Fibroblast of lung (primary cell): ENCODE data around the gene LMF1. TPM values are rescaled to one million over a fixed set of nuclear protein-coding genes. Genes with fewer than 3 reads are reported as not detected.

Experiments used
- DNase-seq, 2 donors: peaks; one replicate each; pipeline versions ENCODE4 v3.0.0 to v3.0.0-alpha.2; 2010; ENCODE audit warnings: low read depth in 2 of 2
- H2AFZ ChIP-seq: 2 replicates; pipeline ENCODE4 v1.5.1; 2012; ENCODE audit warnings: low read length, control low read depth, inconsistent platforms
- H3K27ac ChIP-seq: 2 replicates; pipeline ENCODE4 v1.5.1; 2011; ENCODE audit warnings: low read length, control low read depth; ENCODE audit not compliant: insufficient read depth
- H3K27me3 ChIP-seq: 2 replicates; pipeline ENCODE4 v1.5.1; 2011; ENCODE audit warnings: mild to moderate bottlenecking, low read length; ENCODE audit not compliant: control insufficient read depth, insufficient read depth
- H3K36me3 ChIP-seq: 2 replicates; pipeline ENCODE4 v1.5.1; 2011; ENCODE audit warnings: low read length; ENCODE audit not compliant: control insufficient read depth, insufficient read depth
- H3K4me1 ChIP-seq: 2 replicates; pipeline ENCODE4 v1.5.1; 2011; ENCODE audit warnings: low read length; ENCODE audit not compliant: control insufficient read depth, insufficient read depth; ENCODE audit errors: extremely low read depth
- H3K4me2 ChIP-seq: 2 replicates; pipeline ENCODE4 v1.5.1; 2011; ENCODE audit warnings: low read length, control low read depth; ENCODE audit not compliant: insufficient read depth; ENCODE audit errors: extremely low read depth
- H3K4me3 ChIP-seq, 4 experiments: fragments of 200-600 bp in 1 of 4; sonication (generic) in 1 of 4; replicated peaks in 1 of 4; 2 replicates each; pipeline ENCODE4 v1.5.1; 2011 to 2016; ENCODE audit warnings: low read length in 4 of 4, low read depth in 3 of 4, mild to moderate bottlenecking in 3 of 4, control low read depth in 2 of 4, inconsistent platforms in 1 of 4, mixed read lengths in 1 of 4; ENCODE audit not compliant: insufficient read depth in 1 of 4; ENCODE audit errors: control extremely low read depth in 1 of 4
- H3K79me2 ChIP-seq: 2 replicates; pipeline ENCODE4 v1.5.1; 2012; ENCODE audit warnings: mild to moderate bottlenecking, low read length, inconsistent platforms; ENCODE audit not compliant: control insufficient read depth, insufficient read depth
- H3K9ac ChIP-seq: 2 replicates; pipeline ENCODE4 v1.5.1; 2011; ENCODE audit warnings: mild to moderate bottlenecking, low read length, control low read depth; ENCODE audit not compliant: insufficient read depth
- H3K9me3 ChIP-seq: 2 replicates; pipeline ENCODE4 v1.5.1; 2012; ENCODE audit warnings: low read depth, low read length; ENCODE audit not compliant: control insufficient read depth, insufficient read depth
- H4K20me1 ChIP-seq: 2 replicates; pipeline ENCODE4 v1.5.1; 2011; ENCODE audit warnings: low read length; ENCODE audit not compliant: control insufficient read depth, insufficient read depth; ENCODE audit errors: extremely low read depth
- CTCF ChIP-seq, 2 donors: IDR thresholded peaks in 1 of 2; conservative IDR thresholded peaks in 1 of 2; 1 replicate in 1 of 2; 2 replicates in 1 of 2; pipeline ENCODE4 v1.5.1; 2011 to 2012; ENCODE audit warnings: low read length in 2 of 2, control low read depth in 1 of 2, inconsistent platforms in 1 of 2, low read depth in 1 of 2, mild to moderate bottlenecking in 1 of 2
- EZH2 ChIP-seq: IDR thresholded peaks from 2 replicates; pipeline ENCODE4 v1.5.1; 2012; ENCODE audit warnings: low read length, control low read depth, mild to moderate bottlenecking; ENCODE audit errors: missing control alignments
- polyA plus RNA-seq, 2 donors: library from polyadenylated mRNA; depleted of rRNA in 1 of 2; stranded (reverse) in 1 of 2; unstranded in 1 of 2; fragments of >200 nt; gene quantifications; 2 replicates each; pipeline ENCODE4 v1.2.1, GENCODE V29; 2011 to 2012; ENCODE audit warnings: missing spikeins in 1 of 2
- total RNA-seq: library from RNA; depleted of rRNA; stranded (reverse); fragments of >200 nt; gene quantifications from 2 replicates; pipeline ENCODE4 v1.2.1, GENCODE V29; 2014

The LMF1 gene
- total and polyA plus RNA-seq, 2 donors (not counting 1 experiment from before 2014, with no cell fraction given) = 12.3 to 12.6 TPM

- H3K9ac ChIP-seq = no peak overlapping the region
- DNase-seq = no peak
- H3K4me2 ChIP-seq = no peak overlapping the region
- no peaks in the 10 kb centered on the region for H3K36me3 ChIP-seq
- H4K20me1 ChIP-seq = no peaks in the 10 kb centered on the region
- no peaks in the 10 kb centered on the region for H3K4me1 ChIP-seq
- no peaks in the 10 kb centered on the region for H3K79me2 ChIP-seq
- no peak overlapping the region for H3K27ac ChIP-seq
- no peak overlapping the region for H3K4me3 ChIP-seq
- no peak for TF ChIP-seq EZH2
- no peak for TF ChIP-seq CTCF (conservative IDR thresholded peaks at IDR 0.05 in 1 of 2, IDR thresholded peaks at IDR 0.05 in 1 of 2; ENCODE audit: low read depth in 1 of 2, low read length in 2 of 2)
- no peaks in the 10 kb centered on the region for H3K9me3 ChIP-seq
- H2AFZ ChIP-seq = no peak overlapping the region
- H3K27me3 ChIP-seq = no peaks in the 10 kb centered on the region
Observed at GRCh38 chr16:851871-852270, 118.9 kb downstream of the LMF1 start.

- H3K9me3 ChIP-seq = no peaks in the 10 kb centered on the region
- H3K4me1 ChIP-seq = no peaks in the 10 kb centered on the region
- no peak for DNase-seq
- no peak overlapping the region for H2AFZ ChIP-seq
- no peak overlapping the region for H3K27ac ChIP-seq
- no peak overlapping the region for H3K4me3 ChIP-seq
- H3K79me2 ChIP-seq = no peaks in the 10 kb centered on the region
- no peak for TF ChIP-seq CTCF (conservative IDR thresholded peaks at IDR 0.05 in 1 of 2, IDR thresholded peaks at IDR 0.05 in 1 of 2; ENCODE audit: low read depth in 1 of 2, low read length in 2 of 2)
- no peak for TF ChIP-seq EZH2
- H3K36me3 ChIP-seq = no peaks in the 10 kb centered on the region
- no peaks in the 10 kb centered on the region for H4K20me1 ChIP-seq
- no peak overlapping the region for H3K4me2 ChIP-seq
- no peak overlapping the region for H3K9ac ChIP-seq
- no peaks in the 10 kb centered on the region for H3K27me3 ChIP-seq
Observed at GRCh38 chr16:851209-851810, 119.5 kb downstream of the LMF1 start.

- Histone ChIP-seq H3K79me2 (no peaks in the 10 kb centered on the region), H3K9me3 (no peaks in the 10 kb centered on the region), H3K36me3 (no peaks in the 10 kb centered on the region), H3K27ac (no peak overlapping the region), H3K4me1 (no peaks in the 10 kb centered on the region), H3K4me3 (no peak overlapping the region), H2AFZ (no peak overlapping the region), H3K27me3 (no peaks in the 10 kb centered on the region), H3K4me2 (no peak overlapping the region), H3K9ac (no peak overlapping the region), H4K20me1 (no peaks in the 10 kb centered on the region)
- DNase-seq = no peak
- TF ChIP-seq CTCF (conservative IDR thresholded peaks at IDR 0.05 in 1 of 2, IDR thresholded peaks at IDR 0.05 in 1 of 2; ENCODE audit: low read depth in 1 of 2, low read length in 2 of 2) (no peak), EZH2 (no peak)
Observed at GRCh38 chr16:850668-851067, 120.1 kb downstream of the LMF1 start.
